ENCODE data around the gene ALPK1. TPM values are rescaled to one million over a fixed set of nuclear protein-coding genes. Genes with fewer than 3 reads are reported as not detected.

The ALPK1 gene
- total and polyA plus RNA-seq, 2 experiments from 2014 or later: 0.10 to 0.49 TPM

DNA sequence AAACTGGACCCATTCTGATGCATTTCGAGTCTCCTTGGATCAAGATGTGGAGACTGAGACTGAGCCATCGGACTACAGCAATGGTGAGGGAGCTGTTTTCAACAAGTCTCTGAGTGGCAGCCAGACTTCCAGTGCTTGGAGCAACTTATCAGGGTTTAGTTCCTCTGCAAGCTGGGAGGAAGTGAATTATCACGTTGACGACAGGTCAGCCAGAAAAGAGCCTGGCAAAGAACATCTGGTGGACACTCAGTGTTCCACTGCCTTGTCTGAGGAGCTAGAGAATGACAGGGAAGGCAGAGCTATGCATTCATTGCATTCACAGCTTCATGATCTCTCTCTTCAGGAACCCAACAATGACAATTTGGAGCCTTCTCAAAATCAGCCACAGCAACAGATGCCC is 134.0 kb downstream of the ALPK1 start:
- no peak overlapping the region for H3K4me3 ChIP-seq
- H3K79me2 ChIP-seq (replicated peaks; ENCODE audit: insufficient read depth): no peaks in the 10 kb centered on the region
- ATAC-seq (no peak), DNase-seq (ENCODE audit: low spot score) (no peak)
- H3K36me3 Mint-ChIP-seq (ENCODE audit: low read depth): no peaks in the 10 kb centered on the region
- H3K4me1 Mint-ChIP-seq: no peaks in the 10 kb centered on the region
- H3K36me3 ChIP-seq (ENCODE audit: insufficient read depth): no peaks in the 10 kb centered on the region
- H3K27me3 ChIP-seq (ENCODE audit: insufficient read depth): no peaks in the 10 kb centered on the region
- no peaks in the 10 kb centered on the region for H4K20me1 ChIP-seq (replicated peaks; ENCODE audit: insufficient read depth)
- H3K27ac Mint-ChIP-seq: no peak overlapping the region
- H3F3A ChIP-seq (replicated peaks; ENCODE audit: low read depth): no peaks in the 10 kb centered on the region
- no peak overlapping the region for H3K4me3 Mint-ChIP-seq
- no peaks in the 10 kb centered on the region for H3K4me1 ChIP-seq (ENCODE audit: insufficient read depth)
- peaks cover 5% of the 10 kb centered on the region for H3K27me3 Mint-ChIP-seq (ENCODE audit: insufficient read depth, low read depth, poor library complexity)
- TF ChIP-seq ZNF331 (CRISPR knock-in tag; IDR thresholded peaks at IDR 0.05; ENCODE audit: low read depth) (no peak), CREB1 (CRISPR knock-in tag; IDR thresholded peaks at IDR 0.05; ENCODE audit: low read depth) (no peak), NANOG (IDR thresholded peaks at IDR 0.05; ENCODE audit: borderline replicate concordance) (no peak), STAT1 (IDR thresholded peaks at IDR 0.05; ENCODE audit: unreplicated experiment) (no peak), EZH2phosphoT487 (IDR thresholded peaks at IDR 0.05; ENCODE audit: unreplicated experiment) (no peak), EZH2 (IDR thresholded peaks at IDR 0.05; ENCODE audit: low read depth, unreplicated experiment) (no peak), ZNF114 (CRISPR knock-in tag; IDR thresholded peaks at IDR 0.05) (no peak), JUNB (IDR thresholded peaks at IDR 0.05; ENCODE audit: unreplicated experiment) (no peak), POLR2AphosphoS5 (IDR thresholded peaks at IDR 0.05; ENCODE audit: low read depth) (no peak)
- TF ChIP-seq, protein P1, sequence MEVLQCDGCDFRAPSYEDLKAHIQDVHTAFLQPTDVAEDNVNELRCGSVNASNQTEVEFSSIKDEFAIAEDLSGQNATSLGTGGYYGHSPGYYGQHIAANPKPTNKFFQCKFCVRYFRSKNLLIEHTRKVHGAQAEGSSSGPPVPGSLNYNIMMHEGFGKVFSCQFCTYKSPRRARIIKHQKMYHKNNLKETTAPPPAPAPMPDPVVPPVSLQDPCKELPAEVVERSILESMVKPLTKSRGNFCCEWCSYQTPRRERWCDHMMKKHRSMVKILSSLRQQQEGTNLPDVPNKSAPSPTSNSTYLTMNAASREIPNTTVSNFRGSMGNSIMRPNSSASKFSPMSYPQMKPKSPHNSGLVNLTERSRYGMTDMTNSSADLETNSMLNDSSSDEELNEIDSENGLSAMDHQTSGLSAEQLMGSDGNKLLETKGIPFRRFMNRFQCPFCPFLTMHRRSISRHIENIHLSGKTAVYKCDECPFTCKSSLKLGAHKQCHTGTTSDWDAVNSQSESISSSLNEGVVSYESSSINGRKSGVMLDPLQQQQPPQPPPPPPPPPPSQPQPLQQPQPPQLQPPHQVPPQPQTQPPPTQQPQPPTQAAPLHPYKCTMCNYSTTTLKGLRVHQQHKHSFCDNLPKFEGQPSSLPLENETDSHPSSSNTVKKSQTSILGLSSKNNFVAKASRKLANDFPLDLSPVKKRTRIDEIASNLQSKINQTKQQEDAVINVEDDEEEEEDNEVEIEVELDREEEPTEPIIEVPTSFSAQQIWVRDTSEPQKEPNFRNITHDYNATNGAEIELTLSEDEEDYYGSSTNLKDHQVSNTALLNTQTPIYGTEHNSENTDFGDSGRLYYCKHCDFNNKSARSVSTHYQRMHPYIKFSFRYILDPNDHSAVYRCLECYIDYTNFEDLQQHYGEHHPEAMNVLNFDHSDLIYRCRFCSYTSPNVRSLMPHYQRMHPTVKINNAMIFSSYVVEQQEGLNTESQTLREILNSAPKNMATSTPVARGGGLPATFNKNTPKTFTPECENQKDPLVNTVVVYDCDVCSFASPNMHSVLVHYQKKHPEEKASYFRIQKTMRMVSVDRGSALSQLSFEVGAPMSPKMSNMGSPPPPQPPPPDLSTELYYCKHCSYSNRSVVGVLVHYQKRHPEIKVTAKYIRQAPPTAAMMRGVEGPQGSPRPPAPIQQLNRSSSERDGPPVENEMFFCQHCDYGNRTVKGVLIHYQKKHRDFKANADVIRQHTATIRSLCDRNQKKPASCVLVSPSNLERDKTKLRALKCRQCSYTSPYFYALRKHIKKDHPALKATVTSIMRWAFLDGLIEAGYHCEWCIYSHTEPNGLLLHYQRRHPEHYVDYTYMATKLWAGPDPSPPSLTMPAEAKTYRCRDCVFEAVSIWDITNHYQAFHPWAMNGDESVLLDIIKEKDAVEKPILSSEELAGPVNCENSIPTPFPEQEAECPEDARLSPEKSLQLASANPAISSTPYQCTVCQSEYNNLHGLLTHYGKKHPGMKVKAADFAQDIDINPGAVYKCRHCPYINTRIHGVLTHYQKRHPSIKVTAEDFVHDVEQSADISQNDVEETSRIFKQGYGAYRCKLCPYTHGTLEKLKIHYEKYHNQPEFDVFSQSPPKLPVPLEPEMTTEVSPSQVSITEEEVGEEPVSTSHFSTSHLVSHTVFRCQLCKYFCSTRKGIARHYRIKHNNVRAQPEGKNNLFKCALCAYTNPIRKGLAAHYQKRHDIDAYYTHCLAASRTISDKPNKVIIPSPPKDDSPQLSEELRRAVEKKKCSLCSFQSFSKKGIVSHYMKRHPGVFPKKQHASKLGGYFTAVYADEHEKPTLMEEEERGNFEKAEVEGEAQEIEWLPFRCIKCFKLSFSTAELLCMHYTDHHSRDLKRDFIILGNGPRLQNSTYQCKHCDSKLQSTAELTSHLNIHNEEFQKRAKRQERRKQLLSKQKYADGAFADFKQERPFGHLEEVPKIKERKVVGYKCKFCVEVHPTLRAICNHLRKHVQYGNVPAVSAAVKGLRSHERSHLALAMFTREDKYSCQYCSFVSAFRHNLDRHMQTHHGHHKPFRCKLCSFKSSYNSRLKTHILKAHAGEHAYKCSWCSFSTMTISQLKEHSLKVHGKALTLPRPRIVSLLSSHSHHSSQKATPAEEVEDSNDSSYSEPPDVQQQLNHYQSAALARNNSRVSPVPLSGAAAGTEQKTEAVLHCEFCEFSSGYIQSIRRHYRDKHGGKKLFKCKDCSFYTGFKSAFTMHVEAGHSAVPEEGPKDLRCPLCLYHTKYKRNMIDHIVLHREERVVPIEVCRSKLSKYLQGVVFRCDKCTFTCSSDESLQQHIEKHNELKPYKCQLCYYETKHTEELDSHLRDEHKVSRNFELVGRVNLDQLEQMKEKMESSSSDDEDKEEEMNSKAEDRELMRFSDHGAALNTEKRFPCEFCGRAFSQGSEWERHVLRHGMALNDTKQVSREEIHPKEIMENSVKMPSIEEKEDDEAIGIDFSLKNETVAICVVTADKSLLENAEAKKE (CRISPR knock-in tag; IDR thresholded peaks at IDR 0.05): no peak
- TF ChIP-seq, protein P2, sequence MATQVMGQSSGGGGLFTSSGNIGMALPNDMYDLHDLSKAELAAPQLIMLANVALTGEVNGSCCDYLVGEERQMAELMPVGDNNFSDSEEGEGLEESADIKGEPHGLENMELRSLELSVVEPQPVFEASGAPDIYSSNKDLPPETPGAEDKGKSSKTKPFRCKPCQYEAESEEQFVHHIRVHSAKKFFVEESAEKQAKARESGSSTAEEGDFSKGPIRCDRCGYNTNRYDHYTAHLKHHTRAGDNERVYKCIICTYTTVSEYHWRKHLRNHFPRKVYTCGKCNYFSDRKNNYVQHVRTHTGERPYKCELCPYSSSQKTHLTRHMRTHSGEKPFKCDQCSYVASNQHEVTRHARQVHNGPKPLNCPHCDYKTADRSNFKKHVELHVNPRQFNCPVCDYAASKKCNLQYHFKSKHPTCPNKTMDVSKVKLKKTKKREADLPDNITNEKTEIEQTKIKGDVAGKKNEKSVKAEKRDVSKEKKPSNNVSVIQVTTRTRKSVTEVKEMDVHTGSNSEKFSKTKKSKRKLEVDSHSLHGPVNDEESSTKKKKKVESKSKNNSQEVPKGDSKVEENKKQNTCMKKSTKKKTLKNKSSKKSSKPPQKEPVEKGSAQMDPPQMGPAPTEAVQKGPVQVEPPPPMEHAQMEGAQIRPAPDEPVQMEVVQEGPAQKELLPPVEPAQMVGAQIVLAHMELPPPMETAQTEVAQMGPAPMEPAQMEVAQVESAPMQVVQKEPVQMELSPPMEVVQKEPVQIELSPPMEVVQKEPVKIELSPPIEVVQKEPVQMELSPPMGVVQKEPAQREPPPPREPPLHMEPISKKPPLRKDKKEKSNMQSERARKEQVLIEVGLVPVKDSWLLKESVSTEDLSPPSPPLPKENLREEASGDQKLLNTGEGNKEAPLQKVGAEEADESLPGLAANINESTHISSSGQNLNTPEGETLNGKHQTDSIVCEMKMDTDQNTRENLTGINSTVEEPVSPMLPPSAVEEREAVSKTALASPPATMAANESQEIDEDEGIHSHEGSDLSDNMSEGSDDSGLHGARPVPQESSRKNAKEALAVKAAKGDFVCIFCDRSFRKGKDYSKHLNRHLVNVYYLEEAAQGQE (IDR thresholded peaks at IDR 0.05; ENCODE audit: unreplicated experiment): no peak
- TF ChIP-seq, protein P3, sequence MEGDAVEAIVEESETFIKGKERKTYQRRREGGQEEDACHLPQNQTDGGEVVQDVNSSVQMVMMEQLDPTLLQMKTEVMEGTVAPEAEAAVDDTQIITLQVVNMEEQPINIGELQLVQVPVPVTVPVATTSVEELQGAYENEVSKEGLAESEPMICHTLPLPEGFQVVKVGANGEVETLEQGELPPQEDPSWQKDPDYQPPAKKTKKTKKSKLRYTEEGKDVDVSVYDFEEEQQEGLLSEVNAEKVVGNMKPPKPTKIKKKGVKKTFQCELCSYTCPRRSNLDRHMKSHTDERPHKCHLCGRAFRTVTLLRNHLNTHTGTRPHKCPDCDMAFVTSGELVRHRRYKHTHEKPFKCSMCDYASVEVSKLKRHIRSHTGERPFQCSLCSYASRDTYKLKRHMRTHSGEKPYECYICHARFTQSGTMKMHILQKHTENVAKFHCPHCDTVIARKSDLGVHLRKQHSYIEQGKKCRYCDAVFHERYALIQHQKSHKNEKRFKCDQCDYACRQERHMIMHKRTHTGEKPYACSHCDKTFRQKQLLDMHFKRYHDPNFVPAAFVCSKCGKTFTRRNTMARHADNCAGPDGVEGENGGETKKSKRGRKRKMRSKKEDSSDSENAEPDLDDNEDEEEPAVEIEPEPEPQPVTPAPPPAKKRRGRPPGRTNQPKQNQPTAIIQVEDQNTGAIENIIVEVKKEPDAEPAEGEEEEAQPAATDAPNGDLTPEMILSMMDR (conservative IDR thresholded peaks at IDR 0.05; ENCODE audit: low read depth in 2 of 2): no peak
- TF ChIP-seq, protein P4, sequence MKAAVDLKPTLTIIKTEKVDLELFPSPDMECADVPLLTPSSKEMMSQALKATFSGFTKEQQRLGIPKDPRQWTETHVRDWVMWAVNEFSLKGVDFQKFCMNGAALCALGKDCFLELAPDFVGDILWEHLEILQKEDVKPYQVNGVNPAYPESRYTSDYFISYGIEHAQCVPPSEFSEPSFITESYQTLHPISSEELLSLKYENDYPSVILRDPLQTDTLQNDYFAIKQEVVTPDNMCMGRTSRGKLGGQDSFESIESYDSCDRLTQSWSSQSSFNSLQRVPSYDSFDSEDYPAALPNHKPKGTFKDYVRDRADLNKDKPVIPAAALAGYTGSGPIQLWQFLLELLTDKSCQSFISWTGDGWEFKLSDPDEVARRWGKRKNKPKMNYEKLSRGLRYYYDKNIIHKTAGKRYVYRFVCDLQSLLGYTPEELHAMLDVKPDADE (IDR thresholded peaks at IDR 0.05): no peak
- no peaks in the 10 kb centered on the region for H3K9me3 Mint-ChIP-seq
- no peak overlapping the region for H3K27ac ChIP-seq (ENCODE audit: low read depth)
- no peak overlapping the region for H3K4me2 ChIP-seq
- no peaks in the 10 kb centered on the region for H3K9me2 ChIP-seq (ENCODE audit: insufficient read depth)
- no peak overlapping the region for H2AFZ ChIP-seq

Data from GM23338 (cell line).